HCT116 (cell line): Measurements from ENCODE around the gene GNB1L. TPM values are rescaled to one million over a fixed set of nuclear protein-coding genes. Genes with fewer than 3 reads are reported as not detected.

ENCODE experiments used
- ATAC-seq: fragments of 200-7000 bp; cut with Tn5 transposase; 2 replicates; pipeline ENCODE4 v1.9.1; 2020; ENCODE audit warnings: mild to moderate bottlenecking, moderate library complexity
- BruUV-seq: library from RNA; stranded (reverse); fragments of 400-500 nt; replicated peaks from 2 replicates; lab custom pipeline; 2021; lab: Mats Ljungman, UMichigan
- CTCF ChIA-PET: fragments of 300-600 bp; sonication (Branson Sonifier 250); formaldehyde crosslinking; loops from one replicate; lab custom pipeline; 2021; ENCODE audit warnings: antibody characterized with exemption; lab: Charles Lee
- POLR2A ChIA-PET: fragments of 300-600, 350-600 bp; sonication (Branson Sonifier 250); formaldehyde crosslinking; loops from one replicate; lab custom pipeline; 2021; ENCODE audit warnings: antibody characterized with exemption; lab: Charles Lee
- RAD21 ChIA-PET, 2 experiments: fragments of 300-600 bp; sonication (Branson Sonifier 250); formaldehyde crosslinking; loops; one replicate each; lab custom pipeline; 2023; ENCODE audit warnings: low total read pairs in 2 of 2; ENCODE audit not compliant: uncharacterized antibody in 2 of 2, unreplicated experiment in 2 of 2, low non-redundant PET in 1 of 2; lab: Charles Lee
- DNase-seq: peaks from one replicate; pipeline ENCODE4 v3.0.0-alpha.2; 2010; ENCODE audit warnings: low read depth, low spot score
- H2AFZ ChIP-seq: fragments of 200-600 bp; shearing (Covaris generic), sonication (generic); 2 replicates; pipeline ENCODE4 v1.6.1; 2017; ENCODE audit warnings: low read depth, mixed run types, mixed read lengths, antibody characterized with exemption, low read length; ENCODE audit not compliant: poor library complexity, severe bottlenecking
- H3K27ac ChIP-seq: 2 replicates; pipeline ENCODE4 v1.5.1; 2012; ENCODE audit warnings: low read depth, low read length
- H3K27me3 ChIP-seq: fragments of 200-600 bp; sonication (generic); 2 replicates; pipeline ENCODE4 v1.6.1; 2016; ENCODE audit warnings: mixed run types, low read length, mixed read lengths; ENCODE audit not compliant: insufficient read depth
- H3K36me3 ChIP-seq, 2 experiments: fragments of 200-500 bp in 1 of 2; fragments of 200-600 bp in 1 of 2; sonication (Bioruptor generic) in 1 of 2; sonication (generic) in 1 of 2; 2 replicates each; pipeline versions ENCODE4 v1.5.1 to v1.6.1; 2014 to 2016; ENCODE audit warnings: low read length in 2 of 2, inconsistent platforms in 1 of 2, mixed read lengths in 1 of 2, mixed run types in 1 of 2; ENCODE audit not compliant: insufficient read depth in 2 of 2, control insufficient read depth in 1 of 2
- H3K4me1 ChIP-seq, 2 experiments: fragments of 200-600 bp in 1 of 2; sonication (generic) in 1 of 2; 2 replicates each; pipeline versions ENCODE4 v1.5.1 to v1.6.1; 2012 to 2017; ENCODE audit warnings: low read length in 2 of 2, inconsistent platforms in 1 of 2, mild to moderate bottlenecking in 1 of 2, mixed read lengths in 1 of 2, mixed run types in 1 of 2, moderate library complexity in 1 of 2; ENCODE audit not compliant: insufficient read depth in 2 of 2, control insufficient read depth in 1 of 2
- H3K4me2 ChIP-seq: fragments of 200-600 bp; sonication (generic); 2 replicates; pipeline ENCODE4 v1.6.1; 2017; ENCODE audit warnings: mixed run types, low read length, mixed read lengths
- H3K4me3 ChIP-seq, 2 experiments: fragments of 200-600 bp in 1 of 2; sonication (generic) in 1 of 2; replicated peaks in 1 of 2; 2 replicates each; pipeline ENCODE4 v1.5.1; 2011 to 2016; ENCODE audit warnings: low read length in 2 of 2, control low read depth in 1 of 2, low read depth in 1 of 2, mild to moderate bottlenecking in 1 of 2, mixed read lengths in 1 of 2, mixed run types in 1 of 2
- H3K79me2 ChIP-seq: fragments of 200-600 bp; sonication (generic); 2 replicates; pipeline ENCODE4 v1.6.1; 2017; ENCODE audit warnings: mild to moderate bottlenecking, mixed run types, low read length, moderate library complexity, mixed read lengths; ENCODE audit not compliant: insufficient read depth
- H3K9ac ChIP-seq: fragments of 200-600 bp; sonication (generic); 2 replicates; pipeline ENCODE4 v1.6.1; 2016; ENCODE audit warnings: low read length, mixed read lengths
- H3K9me2 ChIP-seq: fragments of 200-600 bp; sonication (generic), shearing (Covaris generic); 2 replicates; pipeline ENCODE4 v1.6.1; 2017; ENCODE audit warnings: mixed run types, mild to moderate bottlenecking, moderate library complexity; ENCODE audit not compliant: insufficient read depth
- H3K9me3 ChIP-seq, 2 experiments: fragments of 200-500 bp in 1 of 2; fragments of 200-600 bp in 1 of 2; sonication (Bioruptor generic) in 1 of 2; sonication (generic) in 1 of 2; 2 replicates each; pipeline ENCODE4 v1.6.1; 2014 to 2017; ENCODE audit warnings: low read length in 2 of 2, mixed read lengths in 2 of 2, inconsistent platforms in 1 of 2, low read depth in 1 of 2, mild to moderate bottlenecking in 1 of 2, mixed run types in 1 of 2, moderate library complexity in 1 of 2; ENCODE audit not compliant: control insufficient read depth in 1 of 2, insufficient read depth in 1 of 2
- H4K20me1 ChIP-seq: fragments of 200-600 bp; sonication (generic), shearing (Covaris generic); 2 replicates; pipeline ENCODE4 v1.6.1; 2017; ENCODE audit warnings: mixed run types, mild to moderate bottlenecking, moderate library complexity; ENCODE audit not compliant: insufficient read depth
- CBX3 ChIP-seq: IDR thresholded peaks from 2 replicates; pipeline ENCODE4 v1.6.1; 2012; ENCODE audit warnings: low read depth
- CEBPB ChIP-seq: IDR thresholded peaks from 2 replicates; pipeline ENCODE4 v1.6.1; 2012; ENCODE audit warnings: low read depth
- ELF1 ChIP-seq: IDR thresholded peaks from 2 replicates; pipeline ENCODE4 v1.6.1; 2012; ENCODE audit warnings: low read depth, borderline replicate concordance
- EZH2 ChIP-seq: fragments of 200-600 bp; sonication (generic); IDR thresholded peaks from 2 replicates; pipeline ENCODE4 v1.6.1; 2017; ENCODE audit warnings: antibody characterized with exemption, mixed run types
- JUND ChIP-seq: IDR thresholded peaks from 2 replicates; pipeline ENCODE4 v1.6.1; 2012
- POLR2A ChIP-seq: IDR thresholded peaks from 2 replicates; pipeline ENCODE4 v1.7.0; 2011; ENCODE audit warnings: borderline replicate concordance; ENCODE audit not compliant: insufficient read depth, insufficient read length; ENCODE audit errors: extremely low read depth
- REST ChIP-seq: IDR thresholded peaks from 2 replicates; pipeline ENCODE4 v1.6.1; 2012; ENCODE audit warnings: low read depth
- SIN3A ChIP-seq: IDR thresholded peaks from 2 replicates; pipeline ENCODE4 v1.6.1; 2012; ENCODE audit warnings: low read depth
- SRF ChIP-seq: IDR thresholded peaks from 2 replicates; pipeline ENCODE4 v1.6.1; 2012; ENCODE audit warnings: low read depth
- ZFX ChIP-seq: fragments of 450-650 bp; IDR thresholded peaks from 2 replicates; pipeline ENCODE4 v1.6.1; 2017
- ZNF274 ChIP-seq: fragments of 200-500 bp; sonication (Bioruptor generic); IDR thresholded peaks from 2 replicates; pipeline ENCODE4 v1.6.1; 2014; ENCODE audit warnings: mild to moderate bottlenecking, low read depth, low read length, inconsistent platforms
- intact Hi-C: fragments of 100-400 bp; cut with micrococcal nuclease; formaldehyde crosslinking; loops from 2 replicates; pipeline ENCODE4 v1.10.0; 2022
- total RNA-seq: library from RNA; stranded (reverse); gene quantifications from one replicate; pipeline ENCODE4 v1.2.1, GENCODE V29; 2021; ENCODE audit not compliant: unreplicated experiment
- TF ChIP-seq, protein P1 (sequence below): IDR thresholded peaks from 2 replicates; pipeline ENCODE4 v1.6.1; 2011; ENCODE audit warnings: mild to moderate bottlenecking, low read length, moderate library complexity; ENCODE audit not compliant: insufficient replicate concordance; ENCODE audit errors: extremely low read depth

Gene GNB1L
- total RNA-seq, 1 experiment from 2014 or later, result 12.1 TPM

GRCh38 chr22:19772673-19773469 is 81.8 kb downstream of the GNB1L start:
- ChIA-PET POLR2A (no interaction called here), CTCF (interaction anchor here (2.2 kb wide), 1 partner anchor 42 kb away, joined by 8 read pairs; no protein-coding TSS in a partner anchor), RAD21 (no interaction called here)
- H3K4me2 ChIP-seq, result no peak overlapping the region
- TF ChIP-seq SRF (no peak), ELF1 (no peak), ZNF274 (no peak)
- TF ChIP-seq, protein P1, sequence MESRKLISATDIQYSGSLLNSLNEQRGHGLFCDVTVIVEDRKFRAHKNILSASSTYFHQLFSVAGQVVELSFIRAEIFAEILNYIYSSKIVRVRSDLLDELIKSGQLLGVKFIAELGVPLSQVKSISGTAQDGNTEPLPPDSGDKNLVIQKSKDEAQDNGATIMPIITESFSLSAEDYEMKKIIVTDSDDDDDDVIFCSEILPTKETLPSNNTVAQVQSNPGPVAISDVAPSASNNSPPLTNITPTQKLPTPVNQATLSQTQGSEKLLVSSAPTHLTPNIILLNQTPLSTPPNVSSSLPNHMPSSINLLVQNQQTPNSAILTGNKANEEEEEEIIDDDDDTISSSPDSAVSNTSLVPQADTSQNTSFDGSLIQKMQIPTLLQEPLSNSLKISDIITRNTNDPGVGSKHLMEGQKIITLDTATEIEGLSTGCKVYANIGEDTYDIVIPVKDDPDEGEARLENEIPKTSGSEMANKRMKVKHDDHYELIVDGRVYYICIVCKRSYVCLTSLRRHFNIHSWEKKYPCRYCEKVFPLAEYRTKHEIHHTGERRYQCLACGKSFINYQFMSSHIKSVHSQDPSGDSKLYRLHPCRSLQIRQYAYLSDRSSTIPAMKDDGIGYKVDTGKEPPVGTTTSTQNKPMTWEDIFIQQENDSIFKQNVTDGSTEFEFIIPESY, result no peak
- DNase-seq (no peak), ATAC-seq (no peak)
- no peak overlapping the region for H3K27ac ChIP-seq
- peaks cover 2 to 6% of the 10 kb centered on the region in 2 experiments; a peak in 3 of 4 replicates for H3K4me1 ChIP-seq
- no peaks in the 10 kb centered on the region for H3K9me3 ChIP-seq
- no TSS peak for BruUV-seq
- no peaks in the 10 kb centered on the region for H3K27me3 ChIP-seq
- intact Hi-C loops, result no loop called here
- H4K20me1 ChIP-seq, result no peaks in the 10 kb centered on the region
- H3K79me2 ChIP-seq, result peaks cover 21% of the 10 kb centered on the region
- no peaks in the 10 kb centered on the region for H3K9me2 ChIP-seq
- no peak overlapping the region for H2AFZ ChIP-seq
- H3K4me3 ChIP-seq, result no peak overlapping the region
- H3K36me3 ChIP-seq, result no peaks in the 10 kb centered on the region
- no peak overlapping the region for H3K9ac ChIP-seq

- Histone ChIP-seq H3K27ac (no peak overlapping the region), H3K9me2 (no peaks in the 10 kb centered on the region), H3K4me1 (peaks cover 7 to 11% of the 10 kb centered on the region in 2 experiments; a peak in 3 of 4 replicates), H3K4me2 (no peak overlapping the region), H3K36me3 (no peaks in the 10 kb centered on the region), H3K9me3 (no peaks in the 10 kb centered on the region), H3K9ac (no peak overlapping the region), H3K27me3 (no peaks in the 10 kb centered on the region), H4K20me1 (no peaks in the 10 kb centered on the region), H3K79me2 (peaks cover 26% of the 10 kb centered on the region), H2AFZ (no peak overlapping the region), H3K4me3 (no peak overlapping the region)
- ChIA-PET CTCF (interaction anchor here (2.2 kb wide), 1 partner anchor 42 kb away, joined by 8 read pairs; no protein-coding TSS in a partner anchor), RAD21 (no interaction called here), POLR2A (no interaction called here)
- ATAC-seq (no peak), DNase-seq (no peak)
- no TSS peak for BruUV-seq
- intact Hi-C loops, result no loop called here
- TF ChIP-seq EZH2 (no peak), CBX3 (no peak), CEBPB (no peak), ZFX (no peak), JUND (no peak), POLR2A (no peak), SIN3A (no peak), REST (no peak), ZNF274 (no peak)
- TF ChIP-seq, protein P1, result no peak
Measured at GRCh38 chr22:19772422-19772672, 82.3 kb downstream of the GNB1L start.
